T47D (cell line): ENCODE measurements around the gene SLC35D2.
"Not testable (repeated sequence)": the region's sequence is repeated elsewhere in the genome, so short reads cannot be mapped to it uniquely, and the experiment has no call there.

ENCODE experiments used
- DNase-seq, 2 experiments: peaks; one replicate each; pipeline versions ENCODE4 v3.0.0 to v3.0.0-alpha.2; 2011 to 2012; ENCODE audit warnings: low read depth in 1 of 2, low spot score in 1 of 2
- JUND ChIP-seq: IDR thresholded peaks from 2 replicates; pipeline ENCODE4 v1.6.1; 2012; ENCODE audit warnings: low read depth
- in situ Hi-C: cut with HindIII; loops from 2 replicates; pipeline ENCODE4 v1.10.0; 2016; ENCODE audit warnings: low sequenced_read_pairs, low pct_unique_long_range_greater_than_20kb

Gene SLC35D2

DNA sequence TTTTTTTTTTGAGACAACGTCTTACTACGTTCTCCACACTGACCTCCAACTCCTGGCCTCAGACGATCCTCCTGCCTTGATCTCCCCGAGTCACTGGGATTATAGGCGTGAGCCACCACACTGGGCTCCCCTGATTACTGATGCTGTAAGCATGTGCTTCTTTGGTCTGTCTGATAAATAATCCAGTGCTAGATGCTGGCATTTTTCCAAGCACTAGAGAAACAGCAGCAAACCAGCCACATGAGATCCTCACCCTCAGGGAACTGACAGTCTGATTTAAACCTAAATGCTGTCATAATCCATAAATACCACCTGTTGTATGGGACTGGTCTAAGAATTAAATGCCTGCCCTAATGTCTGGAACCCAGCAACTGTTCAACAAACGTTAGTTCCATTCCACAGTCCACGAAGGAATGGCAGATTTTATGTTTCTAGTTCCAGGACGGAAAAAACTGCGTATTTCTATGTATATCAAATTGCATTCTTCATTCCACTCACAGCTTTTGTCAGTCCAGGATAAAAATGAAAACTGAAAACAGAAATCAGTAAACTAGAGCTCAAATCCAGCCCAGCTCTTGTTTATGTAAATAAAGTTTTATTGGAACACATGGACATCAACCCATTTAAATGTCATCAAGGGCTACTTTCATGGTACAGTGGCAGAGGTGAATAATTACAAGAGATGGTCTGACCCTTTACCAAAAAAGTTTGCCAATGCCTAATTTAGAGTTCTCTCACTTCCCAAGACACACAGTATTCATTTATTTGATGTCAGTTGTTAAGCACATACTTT lies 20.1 kb downstream of the SLC35D2 start:
- no peak for DNase-seq
- in situ Hi-C loops = no loop called here
- no peak for TF ChIP-seq JUND

DNA sequence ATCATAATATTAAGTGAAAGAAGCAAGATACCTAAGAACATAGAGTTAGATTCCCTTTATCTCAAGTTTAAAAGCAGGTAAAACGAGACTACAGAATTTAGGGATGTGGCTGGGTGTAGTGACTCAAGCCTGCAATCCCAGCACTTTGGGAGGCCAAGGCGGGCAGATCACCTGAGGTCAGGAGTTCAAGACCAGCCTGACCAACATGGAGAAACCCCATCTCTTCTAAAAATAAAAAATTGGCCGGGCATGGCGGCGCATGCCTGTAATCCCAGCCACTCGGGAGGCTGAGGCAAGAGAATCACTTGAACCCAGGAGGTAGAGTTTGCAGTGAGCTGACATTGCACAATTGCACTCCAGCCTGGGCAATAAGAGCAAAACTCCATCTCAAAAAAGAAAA lies 21.4 kb downstream of the SLC35D2 start:
- DNase-seq, in situ Hi-C loops: not testable (repeated sequence)

DNA sequence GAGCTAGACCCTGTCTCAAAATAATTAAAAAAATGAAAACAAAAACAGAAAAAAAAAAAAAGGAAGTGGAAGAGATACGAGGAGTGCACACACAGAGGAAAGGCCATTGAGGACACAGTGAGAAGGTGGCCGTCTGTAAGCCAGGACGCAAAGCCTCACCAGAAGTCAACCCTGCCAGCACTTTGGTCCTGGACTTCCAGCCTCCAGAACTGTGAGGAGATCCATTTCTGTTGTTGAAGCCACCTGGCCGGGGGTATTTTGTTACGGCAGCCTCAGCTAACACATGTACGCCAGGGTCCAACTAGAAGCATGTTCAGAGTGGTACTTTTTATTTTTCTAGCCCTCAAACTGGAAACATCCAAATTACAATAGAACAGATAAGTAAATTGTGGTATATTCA lies 21.8 kb downstream of the SLC35D2 start:
- no peak for TF ChIP-seq JUND
- in situ Hi-C loops = no loop called here
- DNase-seq = no peak

DNA sequence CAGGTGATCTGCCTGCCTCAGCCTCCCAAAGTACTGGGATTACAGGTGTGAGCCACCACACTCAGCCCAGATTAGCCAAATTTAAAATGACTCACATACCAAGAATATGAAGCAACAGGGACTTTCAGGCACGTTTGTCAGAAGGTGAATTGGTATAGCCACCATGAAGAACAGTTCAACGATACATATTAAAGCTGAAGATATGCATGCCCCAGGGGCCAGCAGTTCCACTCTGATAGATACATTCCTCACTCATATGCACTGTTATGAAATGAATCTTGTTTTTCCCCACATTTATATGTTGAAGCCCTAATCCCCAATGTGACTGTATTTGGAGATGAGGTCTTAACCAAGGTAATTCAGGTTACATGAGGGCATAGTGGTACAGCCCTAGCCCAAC lies 22.5 kb downstream of the SLC35D2 start:
- in situ Hi-C loops = no loop called here
- no peak for DNase-seq
- TF ChIP-seq JUND = no peak

DNA sequence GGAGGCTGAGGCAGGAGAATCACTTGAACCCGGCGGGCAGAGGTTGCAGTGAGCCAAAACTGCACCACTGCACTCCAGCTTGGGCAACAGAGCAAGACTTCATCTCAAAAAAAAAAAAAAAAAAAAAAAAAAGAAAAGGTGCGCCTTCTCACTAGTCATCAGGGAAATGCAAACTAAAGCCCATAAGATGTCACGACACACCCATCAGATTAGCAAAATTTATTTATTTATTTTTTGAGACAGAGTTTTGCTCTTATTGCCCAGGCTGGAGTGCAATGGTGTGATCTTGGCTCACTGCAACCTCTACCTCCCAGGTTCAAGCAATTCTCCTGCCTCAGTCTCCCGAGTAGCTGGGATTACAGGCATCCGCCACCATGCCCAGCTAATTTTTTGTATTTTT lies 23.0 kb downstream of the SLC35D2 start:
- DNase-seq, in situ Hi-C loops: not testable (repeated sequence)

DNA sequence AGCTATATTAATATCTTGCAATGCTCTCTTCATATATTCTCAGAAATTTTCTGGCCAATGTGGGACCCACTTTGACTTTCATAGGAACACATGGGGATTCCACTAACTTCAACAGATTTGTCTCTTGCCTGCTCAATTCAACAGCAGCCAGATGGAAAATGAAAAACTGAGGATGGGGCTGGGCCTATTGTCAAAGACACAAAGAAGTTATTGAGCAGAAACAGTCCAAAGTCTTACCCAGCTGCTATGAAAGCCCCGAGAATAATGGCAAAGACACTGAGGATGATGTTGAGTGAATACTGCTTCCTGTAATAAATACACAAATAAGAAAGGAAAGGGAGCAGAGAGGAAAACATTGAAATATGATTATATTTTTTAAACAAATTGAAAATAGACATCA lies 32.6 kb downstream of the SLC35D2 start:
- in situ Hi-C loops = no loop called here
- no peak for DNase-seq
- no peak for TF ChIP-seq JUND

DNA sequence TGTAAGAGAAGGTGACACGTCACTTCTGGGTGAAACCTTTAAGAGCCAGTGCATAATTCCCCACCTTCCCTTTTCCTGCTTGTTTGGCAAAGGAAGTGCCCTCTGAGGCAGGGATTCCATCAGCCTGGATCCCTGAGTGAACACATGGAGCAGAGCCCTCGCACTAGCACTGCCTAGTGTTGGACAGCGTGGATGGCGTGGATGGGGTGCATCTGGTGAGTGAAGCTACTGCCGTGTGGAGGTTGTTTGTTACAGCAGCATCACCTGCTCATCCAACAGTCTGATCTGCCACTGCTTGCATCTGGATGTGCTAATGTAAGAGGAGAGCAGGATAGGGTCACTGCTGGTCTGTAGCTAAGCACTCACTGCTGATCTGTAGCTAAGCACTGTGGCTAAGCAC lies 35.2 kb downstream of the SLC35D2 start:
- in situ Hi-C loops = no loop called here
- TF ChIP-seq JUND = no peak
- DNase-seq = no peak

DNA sequence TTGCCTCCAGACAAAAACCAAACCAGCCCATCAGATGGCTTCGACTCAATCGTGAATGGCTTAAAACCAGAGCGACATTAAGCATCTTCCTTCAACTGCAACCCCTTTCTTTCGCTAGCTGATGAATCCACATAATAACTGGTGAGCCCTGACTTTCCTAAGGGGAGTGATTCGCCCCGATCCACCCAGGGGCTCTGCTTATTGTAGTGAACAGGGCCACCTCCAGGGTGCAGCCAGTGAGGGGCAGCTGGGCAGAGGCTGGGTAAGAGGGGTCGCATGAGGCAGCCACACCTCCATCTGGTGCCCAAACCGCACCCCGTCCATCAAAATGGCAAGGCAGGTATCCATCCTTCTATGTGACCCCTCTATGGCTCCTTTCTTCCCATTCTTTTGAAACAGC lies 38.0 kb downstream of the SLC35D2 start:
- in situ Hi-C loops = no loop called here
- TF ChIP-seq JUND = no peak
- no peak for DNase-seq

DNA sequence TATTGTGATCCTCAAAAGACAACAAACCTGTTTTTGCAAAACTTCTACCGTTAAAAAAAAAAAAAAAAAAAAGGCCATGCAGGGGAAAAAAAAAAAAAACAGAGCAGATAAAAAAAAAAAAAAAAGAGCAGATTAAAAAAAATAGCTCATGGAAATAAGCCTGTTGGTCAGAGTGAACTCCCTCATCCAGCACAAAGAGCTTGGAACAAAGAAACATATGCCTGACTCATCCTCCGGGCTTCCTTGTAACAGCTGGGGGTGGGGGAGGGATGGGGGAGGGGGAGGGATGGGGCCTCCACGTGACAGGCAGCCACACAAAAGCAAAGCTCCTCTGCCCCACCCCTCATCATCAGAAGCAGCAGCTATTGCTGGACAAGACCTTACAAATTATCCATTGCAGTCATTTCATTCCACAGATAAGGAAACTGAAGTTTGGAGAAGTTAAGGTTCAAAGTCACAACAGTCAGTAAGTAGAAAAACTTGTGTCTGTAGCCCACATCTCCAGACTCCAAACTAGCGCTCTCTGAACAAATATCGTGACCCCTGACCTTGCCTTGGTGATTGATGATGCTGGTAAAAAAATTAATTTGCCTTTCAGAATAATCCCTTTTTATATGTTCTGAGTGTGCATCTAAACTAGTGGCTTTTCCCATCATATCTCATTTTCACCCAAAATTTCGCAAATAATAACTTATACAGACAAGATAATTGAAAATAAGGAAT lies 38.9 kb downstream of the SLC35D2 start:
- peak in 1 of 2 experiments; percentile 11 for DNase-seq
- in situ Hi-C loops = no loop called here

DNA sequence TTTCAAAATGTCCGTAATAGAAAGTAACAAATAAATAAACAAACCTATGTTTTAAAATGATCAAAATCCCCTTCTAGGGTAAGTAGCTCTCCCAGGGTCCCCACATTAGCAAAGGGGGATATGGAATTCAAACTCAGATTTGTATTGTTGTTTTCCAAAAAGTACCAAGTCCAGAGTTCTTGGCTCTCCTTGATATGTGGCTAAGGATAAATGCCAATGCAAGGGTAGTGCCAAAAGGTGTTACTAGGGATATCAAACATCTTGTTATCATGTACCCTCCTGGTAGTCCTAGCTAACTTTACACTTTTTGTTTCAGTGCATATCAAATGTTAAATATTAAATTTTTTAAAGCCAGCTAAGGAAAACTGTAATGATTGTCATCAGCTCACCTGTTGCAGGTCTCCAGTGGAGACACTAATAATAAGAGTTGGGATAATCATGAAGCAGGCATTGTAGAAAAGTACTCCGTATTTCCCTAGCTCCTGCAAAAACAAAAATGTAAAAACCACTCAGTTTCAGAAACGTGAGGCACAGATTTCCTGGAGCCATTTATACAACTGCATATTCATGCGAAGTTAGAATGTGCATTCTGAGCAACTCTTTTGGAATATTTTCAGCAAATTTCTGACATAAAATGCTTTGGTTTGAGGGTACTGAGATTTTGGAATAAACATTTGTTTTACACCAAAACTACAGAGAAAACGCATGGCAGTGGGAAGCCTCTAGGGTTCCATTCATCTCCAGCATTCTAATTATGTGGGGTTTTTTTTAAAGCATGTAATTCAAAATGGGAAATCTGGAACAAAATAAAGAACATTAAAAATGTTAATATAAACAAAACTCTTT lies 39.8 kb downstream of the SLC35D2 start:
- DNase-seq = no peak
- in situ Hi-C loops = no loop called here
- no peak for TF ChIP-seq JUND

More for the DNA sequence above, 38.9 kb downstream of the SLC35D2 start:
- no peak for TF ChIP-seq JUND

DNA sequence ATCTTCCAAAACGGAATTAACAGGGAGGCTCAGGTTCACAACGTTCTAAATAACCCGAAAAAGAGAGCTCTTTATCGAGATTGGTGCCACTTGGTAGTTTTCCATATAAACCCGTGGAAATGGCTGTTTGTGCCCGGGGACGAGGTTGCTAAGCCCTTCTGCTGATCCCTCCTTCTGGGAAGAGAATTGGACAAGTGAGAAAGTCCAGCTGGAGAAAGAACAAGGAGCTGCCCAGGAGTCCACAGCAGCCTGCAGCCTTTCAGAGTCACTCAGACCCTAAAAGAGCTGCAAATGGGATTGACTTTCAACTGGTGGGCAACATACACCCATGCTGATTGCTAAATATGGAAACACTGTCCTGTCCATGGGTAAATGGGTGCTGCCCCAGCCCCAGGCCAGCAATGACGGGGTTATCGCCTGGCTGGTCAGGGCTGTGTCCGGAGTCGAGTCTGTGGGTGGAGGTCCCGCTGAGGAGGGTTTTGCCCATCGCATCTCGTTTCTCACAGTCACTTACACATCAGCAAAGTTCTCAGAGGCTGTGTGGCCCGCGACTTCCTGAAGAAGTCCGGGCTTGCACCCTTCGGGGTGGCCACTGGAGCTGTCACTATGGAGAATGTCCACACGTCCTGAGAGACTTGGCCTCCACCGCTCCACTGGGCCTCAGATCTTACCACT lies 40.8 kb downstream of the SLC35D2 start:
- DNase-seq = no peak
- in situ Hi-C loops = no loop called here
- no peak for TF ChIP-seq JUND

DNA sequence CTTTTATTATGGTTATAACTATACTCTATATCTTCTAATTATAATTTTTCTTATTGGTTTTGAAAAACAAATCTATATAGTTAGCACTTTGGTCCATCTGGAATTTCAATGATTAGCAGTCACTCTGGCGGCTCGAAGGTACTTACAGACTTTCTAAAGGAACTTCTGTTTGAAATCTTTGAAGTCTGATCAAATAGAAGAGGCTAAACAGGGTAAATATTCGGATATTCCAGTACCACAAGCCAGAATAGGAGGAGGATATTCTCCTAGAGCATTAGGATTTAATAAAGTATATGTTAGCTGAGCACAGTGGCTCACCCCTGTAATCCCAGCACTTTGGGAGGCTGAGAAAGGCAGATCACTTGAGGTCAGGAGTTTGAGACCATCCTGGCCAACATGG lies 42.8 kb downstream of the SLC35D2 start:
- DNase-seq = no peak
- in situ Hi-C loops = no loop called here
- no peak for TF ChIP-seq JUND
